ENCODE measurements around the gene ZNF837. TPM values are rescaled to one million over a fixed set of nuclear protein-coding genes. Genes with fewer than 3 reads are reported as not detected.

ZNF837 gene
- total RNA-seq, 4 donors from 2014 or later, result 2.4 to 6.7 (median 3.3) TPM

DNA sequence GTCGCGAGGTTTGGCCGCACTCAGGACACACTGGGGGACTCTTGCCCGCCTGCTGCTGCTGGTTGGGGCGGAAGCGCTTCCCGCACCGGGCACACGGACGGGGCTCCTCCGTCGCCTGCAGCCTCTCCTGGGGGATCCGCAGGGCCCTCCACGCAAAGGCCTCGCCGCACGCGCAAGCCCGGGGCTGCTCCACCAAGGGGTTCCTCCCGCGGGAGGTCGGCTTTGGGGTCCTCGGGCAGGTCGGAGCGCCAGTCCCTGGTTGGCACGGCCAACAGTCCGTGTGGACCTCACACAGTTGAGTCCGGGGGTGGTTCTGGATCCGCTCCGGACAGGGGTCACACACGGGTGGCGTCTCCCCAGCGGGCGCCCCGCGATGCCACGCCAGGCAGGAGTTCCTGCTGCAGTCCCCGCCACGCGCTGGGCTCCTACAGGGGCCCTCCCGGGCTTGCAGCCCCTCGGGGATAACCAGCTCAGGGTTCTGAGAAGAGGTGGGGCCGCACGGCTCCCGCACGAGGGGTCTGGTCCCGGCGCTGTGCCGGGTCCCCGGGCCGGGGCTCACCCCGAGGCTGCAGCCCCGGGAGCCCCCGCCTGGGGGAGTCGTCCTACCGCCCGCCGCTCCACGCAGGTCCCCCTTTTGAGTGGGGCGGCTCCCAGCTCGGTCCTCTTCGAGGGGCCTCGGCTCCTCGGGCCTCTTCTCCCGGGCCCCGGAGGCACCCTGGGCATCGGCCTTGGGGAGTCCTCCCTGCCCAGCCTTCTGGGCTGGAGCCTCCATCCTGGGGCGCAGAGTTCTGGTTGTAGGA is 12.1 kb downstream of the ZNF837 start:
- no peak overlapping the region for H3K4me3 ChIP-seq
- no peak for TF ChIP-seq CTCF (IDR thresholded peaks at IDR 0.05)
- TF ChIP-seq POLR2A (IDR thresholded peaks at IDR 0.05), result no peak
- intact Hi-C loops (cut with DNase I), result no loop called here
- H3K36me3 ChIP-seq, result peaks cover 0 to 26% (median 0%) of the 10 kb centered on the region in 3 donors
- no peaks in the 10 kb centered on the region for H3K4me1 ChIP-seq
- H3K27ac ChIP-seq, result no peak overlapping the region
- no peaks in the 10 kb centered on the region for H3K9me3 ChIP-seq
- no peak for DNase-seq
- 95% methylated on average over 37 of the region's 68 CpGs; no CpG with 5 or more reads in 1 of the 2 donors for WGBS, 2 donors
- no peaks in the 10 kb centered on the region for H3K27me3 ChIP-seq

- WGBS, 2 donors, result 74 to 93% methylated on average over 3 to 10 of the region's 106 CpGs
- intact Hi-C loops (cut with DNase I), result no loop called here
Measured at GRCh38 chr19:58367698-58368454, 13.0 kb downstream of the ZNF837 start.

DNA sequence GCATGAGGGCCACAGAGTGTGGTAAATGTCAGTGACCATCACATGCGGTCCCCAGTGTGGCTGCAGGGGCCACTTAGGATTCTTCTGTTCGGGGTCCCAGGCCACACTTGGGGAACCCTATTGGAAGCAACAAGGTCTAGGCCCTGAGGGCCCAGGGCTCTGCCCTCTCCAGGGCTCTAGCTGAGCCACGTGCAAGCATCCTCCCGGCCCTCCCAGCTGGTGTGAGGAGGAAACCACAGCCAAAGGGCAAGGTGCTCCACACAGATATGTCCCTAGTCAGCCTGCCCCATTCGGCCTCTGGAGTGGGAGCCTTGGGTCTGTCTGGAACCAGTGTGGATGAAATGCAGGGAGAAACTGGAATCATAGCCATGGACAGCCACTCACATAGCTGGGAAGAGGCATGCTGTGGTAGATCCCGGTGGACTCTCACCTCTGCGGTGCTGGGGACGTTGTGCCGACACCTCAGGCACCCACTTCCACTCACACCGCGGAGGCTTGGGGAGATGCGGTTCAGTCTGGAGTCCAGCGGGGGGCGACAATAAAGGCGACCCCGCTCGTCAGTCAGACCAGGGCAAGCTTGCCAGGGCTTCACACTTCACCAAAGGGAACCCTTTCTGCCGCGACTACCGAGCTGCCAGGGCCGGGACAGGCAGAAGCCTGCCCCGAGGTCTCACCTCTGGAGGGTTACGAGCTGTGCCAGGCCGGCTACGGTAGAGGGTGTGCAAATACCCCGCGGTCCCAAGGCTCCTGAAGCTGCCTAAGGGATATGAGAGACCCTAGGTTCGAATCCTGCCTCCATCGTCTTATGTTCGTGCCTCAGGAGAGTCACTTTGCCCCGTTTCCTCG is 14.0 kb downstream of the ZNF837 start:
- no peak overlapping the region for H3K27ac ChIP-seq
- intact Hi-C loops (cut with DNase I), result no loop called here
- H3K4me1 ChIP-seq, result peaks cover 0 to 11% (median 1%) of the 10 kb centered on the region in 3 donors
- peaks cover 0 to 26% (median 0%) of the 10 kb centered on the region in 3 donors for H3K36me3 ChIP-seq
- no peaks in the 10 kb centered on the region for H3K27me3 ChIP-seq
- DNase-seq, result no peak
- 80 to 93% methylated on average over 21 to 23 of the region's 32 CpGs for WGBS, 2 donors
- no peaks in the 10 kb centered on the region for H3K9me3 ChIP-seq
- TF ChIP-seq POLR2A (IDR thresholded peaks at IDR 0.05) (no peak), CTCF (IDR thresholded peaks at IDR 0.05) (no peak)
- no peak overlapping the region for H3K4me3 ChIP-seq

More at GRCh38 chr19:58367698-58368454, 13.0 kb downstream of the ZNF837 start:
- Histone ChIP-seq H3K36me3 (peaks cover 0 to 26% (median 0%) of the 10 kb centered on the region in 3 donors), H3K27me3 (no peaks in the 10 kb centered on the region), H3K4me3 (no peak overlapping the region), H3K4me1 (peaks cover 0 to 7% (median 0%) of the 10 kb centered on the region in 3 donors), H3K9me3 (no peaks in the 10 kb centered on the region), H3K27ac (no peak overlapping the region)
- TF ChIP-seq CTCF (IDR thresholded peaks at IDR 0.05), result no peak
- no peak for TF ChIP-seq POLR2A (IDR thresholded peaks at IDR 0.05)
- no peak for DNase-seq

DNA sequence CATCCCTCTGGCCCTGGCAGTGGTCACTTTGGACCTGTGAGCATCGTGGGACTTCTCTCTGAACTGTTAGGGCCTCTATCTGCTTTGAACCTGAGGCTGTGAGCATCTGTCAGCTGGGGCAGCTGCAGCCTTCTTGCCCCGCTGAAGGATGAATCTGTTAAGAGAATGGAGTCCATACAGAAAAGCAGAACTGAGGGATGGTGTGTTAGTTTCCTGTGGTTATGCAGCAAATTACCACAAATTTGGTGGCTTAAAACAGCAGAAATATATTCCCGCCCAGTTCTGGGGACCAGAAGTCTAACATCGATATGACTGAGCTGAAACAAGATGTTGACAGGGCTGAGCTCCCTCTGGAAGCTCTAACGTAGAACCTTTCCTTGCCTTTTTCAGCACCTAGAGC is 16.7 kb downstream of the ZNF837 start:
- DNase-seq, result no peak
- intact Hi-C loops (cut with DNase I), result no loop called here
- Histone ChIP-seq H3K27ac (no peak overlapping the region), H3K27me3 (no peaks in the 10 kb centered on the region), H3K36me3 (peaks cover 0 to 25% (median 0%) of the 10 kb centered on the region in 3 donors), H3K9me3 (no peaks in the 10 kb centered on the region), H3K4me1 (peaks cover 0 to 19% (median 7%) of the 10 kb centered on the region in 3 donors), H3K4me3 (no peak overlapping the region)
- TF ChIP-seq CTCF (IDR thresholded peaks at IDR 0.05) (no peak), POLR2A (IDR thresholded peaks at IDR 0.05) (no peak)
- 65 to 70% methylated on average over 4 to 5 of the region's 5 CpGs for WGBS, 2 donors
